ENCODE results near the gene MRPL55. TPM values are rescaled to one million over a fixed set of nuclear protein-coding genes. Genes with fewer than 3 reads are reported as not detected.

The MRPL55 gene
- total and polyA plus RNA-seq, 2 experiments from 2014 or later: 92.4 to 172 TPM

- TF ChIP-seq ZNF462 (CRISPR knock-in tag; IDR thresholded peaks at IDR 0.05): no peak
- TF ChIP-seq, protein P1, sequence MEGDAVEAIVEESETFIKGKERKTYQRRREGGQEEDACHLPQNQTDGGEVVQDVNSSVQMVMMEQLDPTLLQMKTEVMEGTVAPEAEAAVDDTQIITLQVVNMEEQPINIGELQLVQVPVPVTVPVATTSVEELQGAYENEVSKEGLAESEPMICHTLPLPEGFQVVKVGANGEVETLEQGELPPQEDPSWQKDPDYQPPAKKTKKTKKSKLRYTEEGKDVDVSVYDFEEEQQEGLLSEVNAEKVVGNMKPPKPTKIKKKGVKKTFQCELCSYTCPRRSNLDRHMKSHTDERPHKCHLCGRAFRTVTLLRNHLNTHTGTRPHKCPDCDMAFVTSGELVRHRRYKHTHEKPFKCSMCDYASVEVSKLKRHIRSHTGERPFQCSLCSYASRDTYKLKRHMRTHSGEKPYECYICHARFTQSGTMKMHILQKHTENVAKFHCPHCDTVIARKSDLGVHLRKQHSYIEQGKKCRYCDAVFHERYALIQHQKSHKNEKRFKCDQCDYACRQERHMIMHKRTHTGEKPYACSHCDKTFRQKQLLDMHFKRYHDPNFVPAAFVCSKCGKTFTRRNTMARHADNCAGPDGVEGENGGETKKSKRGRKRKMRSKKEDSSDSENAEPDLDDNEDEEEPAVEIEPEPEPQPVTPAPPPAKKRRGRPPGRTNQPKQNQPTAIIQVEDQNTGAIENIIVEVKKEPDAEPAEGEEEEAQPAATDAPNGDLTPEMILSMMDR (conservative IDR thresholded peaks at IDR 0.05; ENCODE audit: low read depth in 2 of 2): no peak
- no peak for TF ChIP-seq ZNF331 (CRISPR knock-in tag; IDR thresholded peaks at IDR 0.05; ENCODE audit: low read depth)
- TF ChIP-seq, protein P2, sequence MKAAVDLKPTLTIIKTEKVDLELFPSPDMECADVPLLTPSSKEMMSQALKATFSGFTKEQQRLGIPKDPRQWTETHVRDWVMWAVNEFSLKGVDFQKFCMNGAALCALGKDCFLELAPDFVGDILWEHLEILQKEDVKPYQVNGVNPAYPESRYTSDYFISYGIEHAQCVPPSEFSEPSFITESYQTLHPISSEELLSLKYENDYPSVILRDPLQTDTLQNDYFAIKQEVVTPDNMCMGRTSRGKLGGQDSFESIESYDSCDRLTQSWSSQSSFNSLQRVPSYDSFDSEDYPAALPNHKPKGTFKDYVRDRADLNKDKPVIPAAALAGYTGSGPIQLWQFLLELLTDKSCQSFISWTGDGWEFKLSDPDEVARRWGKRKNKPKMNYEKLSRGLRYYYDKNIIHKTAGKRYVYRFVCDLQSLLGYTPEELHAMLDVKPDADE (IDR thresholded peaks at IDR 0.05): no peak
Observed at GRCh38 chr1:228066416-228066815, 42.7 kb downstream of the MRPL55 start (continued).

- Mint-ChIP-seq H3K27ac (no peak overlapping the region), H3K27me3 (ENCODE audit: insufficient read depth, low read depth, poor library complexity) (peaks cover 61% of the 10 kb centered on the region), H3K36me3 (ENCODE audit: low read depth) (peaks cover 4% of the 10 kb centered on the region; the same call in 1 of the 3 replicates), H3K9me3 (no peaks in the 10 kb centered on the region), H3K4me1 (peaks cover 5% of the 10 kb centered on the region), H3K4me3 (no peak overlapping the region)
- Histone ChIP-seq H2AFZ (no peak overlapping the region), H3K27ac (ENCODE audit: low read depth) (no peak overlapping the region), H3K4me2 (no peak overlapping the region), H4K20me1 (replicated peaks; ENCODE audit: insufficient read depth) (no peaks in the 10 kb centered on the region), H3K27me3 (ENCODE audit: insufficient read depth) (peaks cover 97% of the 10 kb centered on the region), H3F3A (replicated peaks; ENCODE audit: low read depth) (no peaks in the 10 kb centered on the region), H3K79me2 (replicated peaks; ENCODE audit: insufficient read depth) (no peaks in the 10 kb centered on the region), H3K4me3 (no peak overlapping the region), H3K4me1 (ENCODE audit: insufficient read depth) (peaks cover 5% of the 10 kb centered on the region; the same call in 1 of the 2 replicates), H3K36me3 (ENCODE audit: insufficient read depth) (no peaks in the 10 kb centered on the region), H3K9me2 (ENCODE audit: insufficient read depth) (no peaks in the 10 kb centered on the region)
- DNase-seq (ENCODE audit: low spot score): no peak
- no peak for TF ChIP-seq JUNB (IDR thresholded peaks at IDR 0.05; ENCODE audit: unreplicated experiment)
- TF ChIP-seq EZH2phosphoT487 (IDR thresholded peaks at IDR 0.05; ENCODE audit: unreplicated experiment): no peak
- no peak for TF ChIP-seq NANOG (IDR thresholded peaks at IDR 0.05; ENCODE audit: borderline replicate concordance)
- no peak for ATAC-seq
Observed at GRCh38 chr1:228065543-228066347, 43.4 kb downstream of the MRPL55 start.

All from GM23338 (cell line).